Lower lobe of right lung (tissue), 2 donors: ENCODE results near the gene PJA2. TPM values are rescaled to one million over a fixed set of nuclear protein-coding genes. Genes with fewer than 3 reads are reported as not detected.

Experiments used
- ATAC-seq, 2 donors: fragments of 200-7000 bp; cut with Tn5 transposase; one replicate each; pipeline ENCODE4 v1.9.1; 2020 to 2022; ENCODE audit warnings: mild to moderate bottlenecking in 2 of 2, moderate library complexity in 2 of 2
- DNase-seq: peaks from one replicate; pipeline ENCODE4 v3.0.0-alpha.2; 2020
- H3K27ac ChIP-seq: fragments of 200-600 bp; one replicate; pipeline ENCODE4 v1.8.0; 2022
- H3K27me3 ChIP-seq: fragments of 200-600 bp; one replicate; pipeline ENCODE4 v1.8.0; 2022; ENCODE audit warnings: low read depth
- H3K36me3 ChIP-seq: fragments of 200-600 bp; one replicate; pipeline ENCODE4 v1.8.0; 2022; ENCODE audit warnings: mild to moderate bottlenecking
- H3K4me1 ChIP-seq: fragments of 200-600 bp; one replicate; pipeline ENCODE4 v1.8.0; 2022
- H3K4me3 ChIP-seq: fragments of 200-600 bp; one replicate; pipeline ENCODE4 v1.8.0; 2022; ENCODE audit warnings: mild to moderate bottlenecking
- H3K9me3 ChIP-seq: fragments of 200-600 bp; one replicate; pipeline ENCODE4 v1.8.0; 2022
- intact Hi-C: fragments of 100-400 bp; cut with DNase I; formaldehyde crosslinking; loops from one replicate; pipeline ENCODE4 v1.11.0; 2022
- total RNA-seq: library from RNA; stranded (reverse); fragmentation: NEBNext Ultra II Directional; extraction: Animal tissue kit (Norgen Biotek cat#: 25700); gene quantifications from one replicate; pipeline ENCODE4 v1.2.1, GENCODE V29; 2021
- TF ChIP-seq, protein P1 (sequence below): fragments of 200-600 bp; IDR thresholded peaks from one replicate; pipeline ENCODE4 v1.8.0; 2022; ENCODE audit warnings: antibody characterized with exemption, mild to moderate bottlenecking
- donor health status: DM: no; HTN: yes; CAD: no; lungs with severe emphysema.

The PJA2 gene
- total RNA-seq, 1 donor from 2014 or later: 84.0 TPM

DNA sequence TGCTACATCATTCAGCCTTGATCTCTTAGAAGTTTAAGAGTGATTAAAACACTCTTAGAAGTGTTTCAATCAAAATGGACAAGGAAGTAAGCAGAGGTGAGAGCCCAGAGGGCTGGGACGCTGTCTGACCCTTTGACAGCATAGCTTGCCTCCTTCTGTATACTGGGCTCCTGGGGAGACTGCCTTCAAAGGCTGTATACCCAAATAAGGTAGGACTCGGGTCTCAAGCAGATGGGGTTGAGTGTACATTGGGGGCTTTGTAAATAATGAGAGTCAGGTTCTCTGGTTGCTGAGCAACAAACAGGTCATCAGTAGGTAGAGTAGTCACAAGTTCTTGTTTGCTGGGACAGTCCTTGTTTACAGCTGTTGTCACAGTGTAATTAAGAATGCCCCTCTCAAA lies 97.1 kb downstream of the PJA2 start:
- H3K27me3 ChIP-seq: no peaks in the 10 kb centered on the region
- no peak overlapping the region for H3K4me3 ChIP-seq
- no peak overlapping the region for H3K27ac ChIP-seq
- no peaks in the 10 kb centered on the region for H3K4me1 ChIP-seq
- no peak for DNase-seq
- H3K36me3 ChIP-seq: no peaks in the 10 kb centered on the region
- TF ChIP-seq, protein P1, sequence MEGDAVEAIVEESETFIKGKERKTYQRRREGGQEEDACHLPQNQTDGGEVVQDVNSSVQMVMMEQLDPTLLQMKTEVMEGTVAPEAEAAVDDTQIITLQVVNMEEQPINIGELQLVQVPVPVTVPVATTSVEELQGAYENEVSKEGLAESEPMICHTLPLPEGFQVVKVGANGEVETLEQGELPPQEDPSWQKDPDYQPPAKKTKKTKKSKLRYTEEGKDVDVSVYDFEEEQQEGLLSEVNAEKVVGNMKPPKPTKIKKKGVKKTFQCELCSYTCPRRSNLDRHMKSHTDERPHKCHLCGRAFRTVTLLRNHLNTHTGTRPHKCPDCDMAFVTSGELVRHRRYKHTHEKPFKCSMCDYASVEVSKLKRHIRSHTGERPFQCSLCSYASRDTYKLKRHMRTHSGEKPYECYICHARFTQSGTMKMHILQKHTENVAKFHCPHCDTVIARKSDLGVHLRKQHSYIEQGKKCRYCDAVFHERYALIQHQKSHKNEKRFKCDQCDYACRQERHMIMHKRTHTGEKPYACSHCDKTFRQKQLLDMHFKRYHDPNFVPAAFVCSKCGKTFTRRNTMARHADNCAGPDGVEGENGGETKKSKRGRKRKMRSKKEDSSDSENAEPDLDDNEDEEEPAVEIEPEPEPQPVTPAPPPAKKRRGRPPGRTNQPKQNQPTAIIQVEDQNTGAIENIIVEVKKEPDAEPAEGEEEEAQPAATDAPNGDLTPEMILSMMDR: no peak
- ATAC-seq: no peak
- intact Hi-C loops: no loop called here
- H3K9me3 ChIP-seq: no peaks in the 10 kb centered on the region

DNA sequence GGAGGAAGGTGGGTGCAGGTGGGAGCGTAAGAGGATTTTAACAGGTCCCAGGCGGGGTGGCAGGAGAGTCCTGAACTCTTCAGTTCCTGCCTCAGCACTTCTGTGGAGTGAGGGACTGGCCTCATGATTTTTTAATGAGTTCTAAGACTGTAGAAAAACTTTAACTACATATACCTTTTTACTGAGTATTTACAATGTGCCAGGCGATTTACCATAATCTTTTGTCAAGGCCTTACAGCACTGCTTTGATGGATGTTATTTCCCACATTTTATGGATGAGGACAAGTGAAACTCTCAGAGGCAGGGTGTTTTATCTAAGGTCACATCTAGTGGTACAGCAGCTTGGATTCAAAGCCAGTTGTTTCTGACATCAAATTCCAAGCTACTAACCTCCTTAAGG lies 99.5 kb downstream of the PJA2 start:
- Histone ChIP-seq H3K9me3 (no peaks in the 10 kb centered on the region), H3K27me3 (no peaks in the 10 kb centered on the region), H3K27ac (no peak overlapping the region), H3K36me3 (no peaks in the 10 kb centered on the region), H3K4me1 (no peaks in the 10 kb centered on the region), H3K4me3 (no peak overlapping the region)
- ATAC-seq (no peak), DNase-seq (no peak)
- intact Hi-C loops: no loop called here
- TF ChIP-seq, protein P1: no peak

GRCh38 chr5:109309326-109310063 lies 100.3 kb downstream of the PJA2 start:
- intact Hi-C loops: no loop called here
- H3K27me3 ChIP-seq: no peaks in the 10 kb centered on the region
- no peak overlapping the region for H3K4me3 ChIP-seq
- H3K36me3 ChIP-seq: no peaks in the 10 kb centered on the region
- DNase-seq: no peak
- TF ChIP-seq, protein P1: no peak
- no peaks in the 10 kb centered on the region for H3K9me3 ChIP-seq
- no peak overlapping the region for H3K27ac ChIP-seq
- no peak for ATAC-seq
- no peaks in the 10 kb centered on the region for H3K4me1 ChIP-seq

DNA sequence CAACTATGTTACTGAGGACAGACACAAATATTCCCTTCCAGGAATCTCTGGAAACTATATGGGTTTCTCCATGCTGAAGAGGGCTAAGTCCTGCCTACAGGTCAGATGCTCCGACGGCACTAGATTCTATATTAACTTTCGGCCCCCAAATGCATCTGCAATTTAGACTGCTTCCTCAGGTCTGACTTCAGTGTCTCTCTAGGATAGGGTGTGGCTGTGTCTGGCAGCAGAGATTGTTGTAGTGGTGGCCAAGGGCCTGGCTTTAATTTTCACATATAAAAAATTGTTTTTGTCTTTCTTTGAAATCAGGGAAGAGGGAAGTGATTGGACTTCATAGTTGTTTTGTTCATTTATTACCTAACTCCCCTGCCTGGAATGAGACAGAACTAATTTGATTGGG lies 101.8 kb downstream of the PJA2 start:
- no peaks in the 10 kb centered on the region for H3K36me3 ChIP-seq
- H3K4me3 ChIP-seq: no peak overlapping the region
- DNase-seq (no peak), ATAC-seq (no peak)
- H3K27ac ChIP-seq: no peak overlapping the region
- H3K4me1 ChIP-seq: no peaks in the 10 kb centered on the region
- intact Hi-C loops: no loop called here
- TF ChIP-seq, protein P1: no peak
- no peaks in the 10 kb centered on the region for H3K9me3 ChIP-seq
- H3K27me3 ChIP-seq: no peaks in the 10 kb centered on the region

GRCh38 chr5:109307456-109307855 lies 102.3 kb downstream of the PJA2 start:
- DNase-seq (no peak), ATAC-seq (no peak)
- TF ChIP-seq, protein P1: no peak
- intact Hi-C loops: no loop called here
- Histone ChIP-seq H3K27me3 (no peaks in the 10 kb centered on the region), H3K9me3 (no peaks in the 10 kb centered on the region), H3K36me3 (no peaks in the 10 kb centered on the region), H3K4me1 (no peaks in the 10 kb centered on the region), H3K4me3 (no peak overlapping the region), H3K27ac (no peak overlapping the region)
